Pancreas (tissue), 10 donors: Measurements from ENCODE around the gene PABPN1L. TPM values are rescaled to one million over a fixed set of nuclear protein-coding genes. Genes with fewer than 3 reads are reported as not detected.
"Not testable (repeated sequence)": the region's sequence is repeated elsewhere in the genome, so short reads cannot be mapped to it uniquely, and the experiment has no call there.

ENCODE experiments used
- ATAC-seq, 4 donors: fragments of 200-7000 bp; cut with Tn5 transposase; one replicate each; pipeline versions ENCODE4 v1.8.0 to v1.9.1; 2020; ENCODE audit warnings: mild to moderate bottlenecking in 4 of 4, moderate library complexity in 4 of 4
- DNase-seq, 6 donors: peaks; one replicate each; pipeline ENCODE4 v3.0.0-alpha.2; 2020
- FAIRE-seq: peaks from 2 replicates; lab custom pipeline; 2012; peaks lifted over from hg19 to GRCh38; lab: Jason Lieb, UNC
- H3K27ac ChIP-seq, 4 donors: fragments of 200-600 bp; sonication (generic); 1 replicate in 3 of 4; 2 replicates in 1 of 4; pipeline versions ENCODE4 v1.5.0 to v1.8.0; 2020
- H3K27me3 ChIP-seq, 4 donors: fragments of 200-600 bp; one replicate each; pipeline ENCODE4 v1.8.0; 2021
- H3K36me3 ChIP-seq, 3 donors: fragments of 200-600 bp; sonication (generic) in 1 of 3; one replicate each; pipeline versions ENCODE4 v1.5.0 to v1.8.0; 2020 to 2021
- H3K4me1 ChIP-seq, 3 donors: fragments of 200-600 bp; one replicate each; pipeline ENCODE4 v1.8.0; 2021
- H3K4me3 ChIP-seq, 4 donors: fragments of 200-600 bp; sonication (generic) in 2 of 4; one replicate each; pipeline versions ENCODE4 v1.5.0 to v1.8.0; 2020 to 2021
- H3K9me3 ChIP-seq, 4 donors: fragments of 200-600 bp; one replicate each; pipeline ENCODE4 v1.8.0; 2021
- WGBS, 2 donors: extraction: QIAGEN DNeasy Blood & Tissue Kit; methylation state at CpG; one replicate each; pipeline ENCODE4 v1.1.7; 2013; 5-methylcytosine and 5-hydroxymethylcytosine counted together
- intact Hi-C, 3 donors: fragments of 100-400 bp; cut with DNase I; formaldehyde crosslinking; loops; one replicate each; pipeline versions ENCODE4 v1.11.1 to v1.14.2; 2022
- polyA plus RNA-seq, 2 donors: library from polyadenylated mRNA; stranded (reverse); fragments of 200-250 nt; gene quantifications; one replicate each; pipeline ENCODE4 v1.2.3, GENCODE V29; 2013
- total RNA-seq, 6 donors: library from RNA; stranded (reverse); fragmentation: NEBNext Ultra II Directional in 4 of 6; extraction: Animal tissue kit (Norgen Biotek cat#: 25700) in 4 of 6; gene quantifications; one replicate each; pipeline versions ENCODE4 v1.2.1 to v1.2.4, GENCODE V29; 2021 to 2023
- TF ChIP-seq, protein P1 (sequence below), 4 donors: fragments of 200-600 bp; sonication (generic) in 3 of 4; IDR thresholded peaks; one replicate each; pipeline versions ENCODE4 v1.5.0 to v1.8.0; 2021; ENCODE audit warnings: antibody characterized with exemption in 4 of 4
- donor health status: healthy with polysubstance abuse.
- donor health status: DM: no; HTN: no; CAD: no; lungs with moderate emphysema.
- donor health status: DM: no; HTN: no; CAD: no.
- donor health status: control.
- donor health status: control.
- donor health status: Bipolar disorder and iron deficiency.
- donor health status: DM: yes; HTN: yes; CAD: no.
- donor health status: DM: no; HTN: no; CAD: no.
- donor health status: DM: no; HTN: no; CAD: no.
- donor health status: DM: yes; HTN: yes; CAD: no.

PABPN1L gene
- total and polyA plus RNA-seq, 8 donors, result 0.23 to 0.65 (median 0.35) TPM; not detected in 3

DNA sequence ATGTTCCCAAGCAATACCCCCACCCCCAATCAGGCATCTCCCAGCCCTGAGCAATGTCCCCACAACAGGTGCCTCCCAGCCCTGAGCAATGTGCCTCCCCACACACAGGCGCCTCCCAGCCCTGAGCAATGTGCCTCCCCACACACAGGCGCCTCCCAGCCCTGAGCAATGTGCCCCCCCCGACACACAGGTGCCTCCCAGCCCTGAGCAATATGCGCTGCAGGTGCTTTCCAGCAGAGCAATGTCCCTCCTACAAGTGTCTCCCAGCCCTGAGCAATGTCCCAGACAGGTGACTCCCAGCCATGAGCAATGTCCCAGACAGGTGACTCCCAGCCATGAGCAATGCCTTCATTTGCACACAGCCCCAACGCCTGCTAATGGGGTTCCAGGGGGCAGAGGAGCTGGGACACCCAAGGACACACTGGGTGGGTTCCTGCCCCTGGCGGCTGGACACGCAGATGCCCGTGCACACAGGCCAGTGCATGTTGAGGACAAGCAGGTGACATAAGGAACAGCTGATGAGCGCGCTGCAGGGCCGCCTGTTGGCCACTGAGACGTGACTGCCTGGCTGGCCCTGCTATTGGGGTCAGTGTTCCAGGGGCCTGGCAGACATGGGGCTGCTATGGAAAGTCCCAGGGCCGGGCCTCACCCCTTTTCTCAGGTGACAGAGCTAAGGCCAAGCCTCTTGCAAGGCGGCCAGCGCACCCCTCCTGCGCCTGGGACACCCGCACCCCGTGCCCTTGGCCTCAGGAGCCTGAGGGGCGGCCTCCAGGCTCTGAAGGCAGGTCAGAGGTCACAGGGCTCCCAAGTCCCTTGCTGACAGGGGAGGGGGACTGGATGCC, 26.9 kb upstream of the PABPN1L start:
- intact Hi-C loops, result no loop called here
- no peaks in the 10 kb centered on the region for H3K4me1 ChIP-seq
- H3K27ac ChIP-seq, result no peak overlapping the region
- ATAC-seq (no peak), FAIRE-seq (no peak), DNase-seq (no peak)
- H3K27me3 ChIP-seq, result no peaks in the 10 kb centered on the region
- 88 to 91% methylated on average over 19 of the region's 19 CpGs for WGBS, 2 donors
- no peaks in the 10 kb centered on the region for H3K9me3 ChIP-seq
- TF ChIP-seq, protein P1, sequence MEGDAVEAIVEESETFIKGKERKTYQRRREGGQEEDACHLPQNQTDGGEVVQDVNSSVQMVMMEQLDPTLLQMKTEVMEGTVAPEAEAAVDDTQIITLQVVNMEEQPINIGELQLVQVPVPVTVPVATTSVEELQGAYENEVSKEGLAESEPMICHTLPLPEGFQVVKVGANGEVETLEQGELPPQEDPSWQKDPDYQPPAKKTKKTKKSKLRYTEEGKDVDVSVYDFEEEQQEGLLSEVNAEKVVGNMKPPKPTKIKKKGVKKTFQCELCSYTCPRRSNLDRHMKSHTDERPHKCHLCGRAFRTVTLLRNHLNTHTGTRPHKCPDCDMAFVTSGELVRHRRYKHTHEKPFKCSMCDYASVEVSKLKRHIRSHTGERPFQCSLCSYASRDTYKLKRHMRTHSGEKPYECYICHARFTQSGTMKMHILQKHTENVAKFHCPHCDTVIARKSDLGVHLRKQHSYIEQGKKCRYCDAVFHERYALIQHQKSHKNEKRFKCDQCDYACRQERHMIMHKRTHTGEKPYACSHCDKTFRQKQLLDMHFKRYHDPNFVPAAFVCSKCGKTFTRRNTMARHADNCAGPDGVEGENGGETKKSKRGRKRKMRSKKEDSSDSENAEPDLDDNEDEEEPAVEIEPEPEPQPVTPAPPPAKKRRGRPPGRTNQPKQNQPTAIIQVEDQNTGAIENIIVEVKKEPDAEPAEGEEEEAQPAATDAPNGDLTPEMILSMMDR (IDR thresholded peaks at IDR 0.05), result no peak
- no peak overlapping the region for H3K4me3 ChIP-seq
- peaks cover 0 to 7% (median 0%) of the 10 kb centered on the region in 3 donors for H3K36me3 ChIP-seq

DNA sequence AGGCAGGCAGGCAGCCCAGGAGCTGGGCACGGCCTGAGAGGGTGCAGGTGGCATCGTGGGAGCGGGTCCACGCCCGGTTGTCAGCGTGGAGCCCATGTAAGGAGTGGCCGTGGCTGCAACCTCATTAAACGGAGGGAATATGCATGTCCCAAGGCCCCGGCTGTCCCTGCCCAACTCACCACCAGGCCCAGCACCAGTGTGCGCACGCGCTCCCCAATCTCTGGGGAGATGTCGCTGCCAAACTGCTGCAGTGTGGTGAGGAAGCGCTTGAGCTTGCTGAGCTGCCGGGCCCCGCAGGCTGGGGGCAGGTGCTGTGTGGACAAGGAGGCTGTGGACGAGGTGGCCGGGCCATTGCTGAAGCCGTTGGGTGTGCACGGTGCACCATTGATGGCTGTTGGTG, 25.6 kb upstream of the PABPN1L start:
- FAIRE-seq (no peak), DNase-seq (no peak), ATAC-seq (no peak)
- Histone ChIP-seq H3K4me3 (no peak overlapping the region), H3K4me1 (no peaks in the 10 kb centered on the region), H3K27me3 (no peaks in the 10 kb centered on the region), H3K27ac (no peak overlapping the region), H3K36me3 (no peaks in the 10 kb centered on the region), H3K9me3 (no peaks in the 10 kb centered on the region)
- intact Hi-C loops, result no loop called here
- WGBS, 2 donors, result 92% methylated on average over 20 of the region's 20 CpGs
- TF ChIP-seq, protein P1 (IDR thresholded peaks at IDR 0.05), result no peak

DNA sequence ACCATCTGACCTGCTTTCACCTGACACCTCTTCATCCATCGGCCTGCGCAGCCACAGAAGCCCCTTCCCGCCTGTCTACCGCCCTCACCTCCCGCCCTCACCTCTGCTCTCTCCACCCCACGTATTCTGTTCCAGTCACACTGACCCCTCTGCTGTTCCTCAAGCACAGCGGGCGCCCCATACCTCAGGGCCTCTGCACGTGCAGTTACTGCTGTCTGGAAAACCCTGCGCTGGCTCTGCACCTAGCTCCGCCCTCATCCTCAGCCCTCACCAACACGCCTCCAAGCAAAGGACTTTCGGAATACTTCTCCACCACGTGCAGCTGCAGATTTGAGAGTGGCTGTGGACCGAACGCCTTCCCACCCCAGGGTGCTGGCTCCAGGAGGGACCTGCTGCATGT, 24.6 kb upstream of the PABPN1L start:
- DNase-seq (no peak), FAIRE-seq (no peak), ATAC-seq (no peak)
- Histone ChIP-seq H3K4me3 (no peak overlapping the region), H3K36me3 (no peaks in the 10 kb centered on the region), H3K27ac (no peak overlapping the region), H3K4me1 (no peaks in the 10 kb centered on the region), H3K9me3 (no peaks in the 10 kb centered on the region), H3K27me3 (no peaks in the 10 kb centered on the region)
- TF ChIP-seq, protein P1 (IDR thresholded peaks at IDR 0.05), result no peak
- intact Hi-C loops, result no loop called here
- WGBS, 2 donors, result 88 to 96% methylated on average over 16 of the region's 16 CpGs

DNA sequence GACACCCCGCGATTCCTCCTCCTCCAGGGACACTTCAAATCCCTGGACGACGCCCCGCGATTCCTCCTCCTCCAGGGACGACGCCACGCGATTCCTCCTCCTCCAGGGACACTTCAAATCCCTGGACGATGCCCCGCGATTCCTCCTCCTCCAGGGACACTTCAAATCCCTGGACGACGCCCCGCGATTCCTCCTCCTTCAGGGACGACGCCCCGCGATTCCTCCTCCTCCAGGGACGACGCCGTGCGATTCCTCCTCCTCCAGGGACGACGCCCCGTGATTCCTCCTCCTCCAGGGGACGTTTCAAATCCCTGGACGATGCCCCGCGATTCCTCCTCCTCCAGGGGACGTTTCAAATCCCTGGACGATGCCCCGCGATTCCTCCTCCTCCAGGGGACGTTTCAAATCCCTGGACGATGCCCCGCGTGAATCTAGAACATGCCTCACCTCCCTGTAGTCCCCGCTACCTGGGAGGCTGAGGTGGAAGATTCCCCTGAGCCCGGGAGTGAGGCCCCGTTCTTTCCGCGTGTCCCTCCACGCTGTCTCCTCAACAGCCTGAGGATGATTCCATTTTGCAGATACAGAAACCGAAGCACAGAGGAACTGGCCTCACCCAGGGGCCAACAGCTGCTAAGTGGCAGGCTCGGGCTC, 23.4 kb upstream of the PABPN1L start:
- H3K27ac ChIP-seq, intact Hi-C loops: not testable (repeated sequence)

DNA sequence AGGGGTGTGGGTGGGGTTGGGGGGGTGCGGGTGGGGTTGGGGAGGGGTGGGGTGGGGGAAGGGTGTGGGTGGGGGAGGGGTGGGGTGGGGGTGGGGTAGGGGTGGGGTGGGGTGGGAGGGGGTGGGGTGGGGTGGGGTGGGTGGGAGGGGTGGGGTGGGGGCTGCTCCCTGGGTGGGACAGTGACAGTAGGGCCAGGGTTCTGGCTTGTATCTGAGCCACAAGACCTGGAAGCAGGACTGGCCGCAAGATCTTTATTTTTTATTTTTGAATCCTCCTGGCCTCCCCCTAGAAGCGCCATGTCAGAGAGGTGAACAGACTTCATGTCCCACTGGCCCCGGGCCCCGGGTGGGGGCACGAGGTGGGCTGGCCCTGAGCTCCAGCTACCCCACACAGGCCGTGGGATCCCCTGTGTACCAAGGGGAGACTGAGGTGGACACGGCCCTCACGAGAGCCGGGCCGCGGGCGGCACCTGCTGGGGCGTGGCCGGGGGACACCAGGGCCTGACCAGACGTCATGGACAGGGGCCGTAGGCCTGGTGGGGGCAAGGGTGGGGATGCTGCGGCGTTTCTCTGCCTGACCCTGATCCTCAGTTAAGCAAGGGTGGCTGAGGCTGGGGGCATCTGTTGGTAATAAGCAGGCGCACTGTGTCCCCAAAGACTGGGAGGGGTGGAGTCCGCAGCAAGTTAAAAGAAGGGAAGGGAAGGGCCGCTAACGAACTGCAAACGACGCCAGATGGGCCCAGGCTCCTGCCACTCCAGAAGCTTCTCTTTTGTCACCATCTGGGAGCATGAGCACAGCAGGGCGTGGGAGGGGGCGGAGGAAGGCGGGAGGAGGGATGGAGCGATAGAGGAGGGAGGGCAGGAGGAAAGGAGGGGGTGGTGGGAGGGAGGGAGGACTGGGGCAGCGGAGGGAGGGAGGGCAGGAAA, 22.3 kb upstream of the PABPN1L start:
- FAIRE-seq (no peak), DNase-seq (no peak), ATAC-seq (peak in 1 of 4 donors; percentile 7)
- no peaks in the 10 kb centered on the region for H3K9me3 ChIP-seq
- intact Hi-C loops, result no loop called here
- WGBS, 2 donors, result 82 to 87% methylated on average over 28 to 29 of the region's 30 CpGs
- H3K27ac ChIP-seq, result no peak overlapping the region
- no peaks in the 10 kb centered on the region for H3K27me3 ChIP-seq
- H3K4me3 ChIP-seq, result no peak overlapping the region
- no peaks in the 10 kb centered on the region for H3K4me1 ChIP-seq
- TF ChIP-seq, protein P1 (IDR thresholded peaks at IDR 0.05), result no peak
- peaks cover 0 to 8% (median 0%) of the 10 kb centered on the region in 3 donors for H3K36me3 ChIP-seq

More for the DNA sequence above, 23.4 kb upstream of the PABPN1L start:
- not testable (repeated sequence) for H3K4me3 ChIP-seq, H3K27me3 ChIP-seq, H3K36me3 ChIP-seq, FAIRE-seq, ATAC-seq, H3K9me3 ChIP-seq, H3K4me1 ChIP-seq, DNase-seq
- WGBS, 2 donors, result 92 to 93% methylated on average over 45 to 48 of the region's 48 CpGs
